Tibial artery (tissue), 4 donors: ENCODE data around the gene DRAP1.

Experiments
- DNase-seq, 2 donors: peaks; one replicate each; pipeline ENCODE4 v3.0.0-alpha.2; 2019
- H3K27ac ChIP-seq, 2 donors: fragments of 200-600 bp; sonication (generic) in 1 of 2; 1 replicate in 1 of 2; 2 replicates in 1 of 2; pipeline ENCODE4 v1.5.1; 2018 to 2019; ENCODE audit warnings: mild to moderate bottlenecking in 1 of 2
- H3K27me3 ChIP-seq, 2 donors: fragments of 200-600 bp; sonication (generic) in 1 of 2; one replicate each; pipeline versions ENCODE4 v1.5.1 to v1.6.0; 2016 to 2019
- H3K36me3 ChIP-seq, 3 donors: fragments of 200-600 bp; sonication (generic) in 2 of 3; one replicate each; pipeline ENCODE4 v1.5.1; 2016 to 2019; ENCODE audit warnings: mild to moderate bottlenecking in 2 of 3
- H3K4me1 ChIP-seq, 4 donors: fragments of 200-600 bp; sonication (generic) in 2 of 4; 1 replicate in 3 of 4; 2 replicates in 1 of 4; pipeline ENCODE4 v1.5.1; 2016 to 2019
- H3K4me3 ChIP-seq, 2 donors: fragments of 200-600 bp; sonication (generic) in 1 of 2; 1 replicate in 1 of 2; 2 replicates in 1 of 2; pipeline ENCODE4 v1.5.1; 2018 to 2019; ENCODE audit warnings: mild to moderate bottlenecking in 2 of 2
- H3K9me3 ChIP-seq, 3 donors: fragments of 200-600 bp; sonication (generic) in 1 of 3; one replicate each; pipeline ENCODE4 v1.5.1; 2016 to 2019
- CTCF ChIP-seq, 2 experiments: fragments of 200-600 bp in 1 of 2; fragments of 450-650 bp in 1 of 2; IDR thresholded peaks; one replicate each; pipeline ENCODE4 v1.5.1; 2017 to 2019; ENCODE audit warnings: antibody characterized with exemption in 2 of 2, mild to moderate bottlenecking in 1 of 2, moderate library complexity in 1 of 2
- intact Hi-C: fragments of 100-400 bp; cut with DNase I; formaldehyde crosslinking; loops from one replicate; pipeline ENCODE4 v1.15.0; 2023; ENCODE audit warnings: low total_unique reads

DRAP1 gene

DNA sequence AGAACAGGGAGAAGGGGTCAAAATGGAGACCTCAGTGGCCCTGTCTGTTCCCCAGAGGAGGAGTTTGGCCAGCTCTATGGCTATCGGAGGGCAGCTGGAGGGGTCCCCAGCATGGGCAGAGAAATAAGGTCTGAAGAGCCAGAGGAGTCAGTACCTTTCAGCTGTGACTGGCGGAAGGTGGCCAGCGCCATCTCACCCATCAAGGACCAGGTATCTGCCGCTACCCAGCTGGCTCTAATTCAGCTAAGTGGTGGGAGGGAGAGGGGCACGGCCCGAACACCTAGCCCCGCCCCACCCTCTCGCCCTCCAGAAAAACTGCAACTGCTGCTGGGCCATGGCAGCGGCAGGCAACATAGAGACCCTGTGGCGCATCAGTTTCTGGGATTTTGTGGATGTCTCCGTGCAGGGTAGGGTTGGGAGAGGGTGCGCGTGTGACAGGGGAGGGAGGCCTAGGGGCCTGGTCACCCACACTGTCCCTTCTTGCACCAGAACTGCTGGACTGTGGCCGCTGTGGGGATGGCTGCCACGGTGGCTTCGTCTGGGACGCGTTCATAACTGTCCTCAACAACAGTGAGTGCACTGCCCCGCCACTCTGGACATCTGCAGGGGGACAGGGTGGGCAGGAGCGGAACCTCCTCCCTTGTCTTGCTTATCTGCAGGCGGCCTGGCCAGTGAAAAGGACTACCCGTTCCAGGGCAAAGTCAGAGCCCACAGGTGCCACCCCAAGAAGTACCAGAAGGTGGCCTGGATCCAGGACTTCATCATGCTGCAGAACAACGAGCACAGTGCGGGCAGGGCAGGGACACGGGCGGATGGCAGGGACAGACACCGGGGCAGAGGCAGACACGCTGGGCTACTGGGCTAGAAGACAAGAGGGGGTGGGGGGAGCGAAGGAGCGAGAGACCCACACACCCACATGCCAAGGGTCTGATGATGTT lies 36.8 kb upstream of the DRAP1 start:
- Histone ChIP-seq H3K4me1 (peaks cover 0 to 22% (median 13%) of the 10 kb centered on the region in 4 donors), H3K4me3 (no peak overlapping the region), H3K9me3 (no peaks in the 10 kb centered on the region), H3K27me3 (no peaks in the 10 kb centered on the region), H3K27ac (no peak overlapping the region), H3K36me3 (peaks cover 15 to 48% (median 26%) of the 10 kb centered on the region in 3 donors)
- TF ChIP-seq CTCF (IDR thresholded peaks at IDR 0.05) = no peak
- intact Hi-C loops = no loop called here
- no peak for DNase-seq

DNA sequence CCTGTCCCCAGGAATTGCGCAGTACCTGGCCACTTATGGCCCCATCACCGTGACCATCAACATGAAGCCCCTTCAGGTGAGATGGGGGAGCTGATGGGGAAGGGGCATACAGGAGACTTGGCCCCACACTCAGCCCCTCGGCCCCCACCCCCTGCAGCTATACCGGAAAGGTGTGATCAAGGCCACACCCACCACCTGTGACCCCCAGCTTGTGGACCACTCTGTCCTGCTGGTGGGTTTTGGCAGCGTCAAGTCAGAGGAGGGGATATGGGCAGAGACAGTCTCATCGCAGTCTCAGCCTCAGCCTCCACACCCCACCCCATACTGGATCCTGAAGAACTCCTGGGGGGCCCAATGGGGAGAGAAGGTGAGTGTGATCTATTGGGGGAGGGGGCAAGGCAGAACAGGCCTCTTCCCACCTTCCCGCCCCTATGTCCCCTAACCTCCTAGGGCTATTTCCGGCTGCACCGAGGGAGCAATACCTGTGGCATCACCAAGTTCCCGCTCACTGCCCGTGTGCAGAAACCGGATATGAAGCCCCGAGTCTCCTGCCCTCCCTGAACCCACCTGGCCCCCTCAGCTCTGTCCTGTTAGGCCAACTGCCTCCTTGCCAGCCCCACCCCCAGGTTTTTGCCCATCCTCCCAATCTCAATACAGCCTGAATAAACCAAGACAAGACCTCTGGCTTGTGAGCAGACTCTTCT lies 36.0 kb upstream of the DRAP1 start:
- no peak for DNase-seq
- intact Hi-C loops = no loop called here

GRCh38 chr11:65883786-65884715 lies 35.2 kb upstream of the DRAP1 start:
- no peak overlapping the region for H3K27ac ChIP-seq
- H3K36me3 ChIP-seq = peaks cover 15 to 48% (median 26%) of the 10 kb centered on the region in 3 donors
- no peaks in the 10 kb centered on the region for H3K9me3 ChIP-seq
- no peak for TF ChIP-seq CTCF (IDR thresholded peaks at IDR 0.05)
- peaks cover 0 to 32% (median 21%) of the 10 kb centered on the region in 4 donors for H3K4me1 ChIP-seq
- H3K4me3 ChIP-seq = no peak overlapping the region
- no peak for DNase-seq
- H3K27me3 ChIP-seq = no peaks in the 10 kb centered on the region
- intact Hi-C loops = loop anchor here (2.0 kb wide), 1 partner anchor 105 kb away; no protein-coding TSS in a partner anchor

More for the DNA sequence above, 36.0 kb upstream of the DRAP1 start:
- Histone ChIP-seq H3K36me3 (peaks cover 15 to 48% (median 26%) of the 10 kb centered on the region in 3 donors), H3K27ac (no peak overlapping the region), H3K4me3 (no peak overlapping the region), H3K27me3 (no peaks in the 10 kb centered on the region), H3K4me1 (peaks cover 0 to 27% (median 19%) of the 10 kb centered on the region in 4 donors), H3K9me3 (no peaks in the 10 kb centered on the region)
- no peak for TF ChIP-seq CTCF (IDR thresholded peaks at IDR 0.05)

- peak; percentile 98 to 99 for TF ChIP-seq CTCF (IDR thresholded peaks at IDR 0.05)
- Histone ChIP-seq H3K4me1 (peaks cover 0 to 38% (median 26%) of the 10 kb centered on the region in 4 donors), H3K4me3 (no peak overlapping the region), H3K9me3 (no peaks in the 10 kb centered on the region), H3K27me3 (no peaks in the 10 kb centered on the region), H3K27ac (peak overlapping the region in 1 of 2 donors; percentile 41), H3K36me3 (peaks cover 15 to 48% (median 26%) of the 10 kb centered on the region in 3 donors)
- intact Hi-C loops = loop anchor here (2.0 kb wide), 1 partner anchor 104 kb away; no protein-coding TSS in a partner anchor
- peak; percentile 64 to 84 for DNase-seq
These were observed 34.5 kb upstream of the DRAP1 start for GRCh38 chr11:65884716-65885092.

GRCh38 chr11:65885231-65885630 lies 34.0 kb upstream of the DRAP1 start:
- peaks cover 15 to 48% (median 26%) of the 10 kb centered on the region in 3 donors for H3K36me3 ChIP-seq
- no peak overlapping the region for H3K4me3 ChIP-seq
- no peaks in the 10 kb centered on the region for H3K9me3 ChIP-seq
- DNase-seq = no peak
- peak overlapping the region in 1 of 2 donors; percentile 41 for H3K27ac ChIP-seq
- TF ChIP-seq CTCF (IDR thresholded peaks at IDR 0.05) = no peak
- H3K4me1 ChIP-seq = peaks cover 0 to 43% (median 31%) of the 10 kb centered on the region in 4 donors
- no peaks in the 10 kb centered on the region for H3K27me3 ChIP-seq
- intact Hi-C loops = loop anchor here (2.0 kb wide), 1 partner anchor 104 kb away; no protein-coding TSS in a partner anchor
